GM18867 (cell line): ENCODE results near the gene SLC7A5.
"Not testable (repeated sequence)": the region's sequence is repeated elsewhere in the genome, so short reads cannot be mapped to it uniquely, and the experiment has no call there.

Experiments
- ATAC-seq: cut with Tn5 transposase; IDR thresholded peaks from one replicate; pipeline ENCODE4 v1.9.1; 2021; ENCODE audit warnings: mild to moderate bottlenecking, moderate library complexity; ENCODE audit not compliant: unreplicated experiment

The SLC7A5 gene

DNA sequence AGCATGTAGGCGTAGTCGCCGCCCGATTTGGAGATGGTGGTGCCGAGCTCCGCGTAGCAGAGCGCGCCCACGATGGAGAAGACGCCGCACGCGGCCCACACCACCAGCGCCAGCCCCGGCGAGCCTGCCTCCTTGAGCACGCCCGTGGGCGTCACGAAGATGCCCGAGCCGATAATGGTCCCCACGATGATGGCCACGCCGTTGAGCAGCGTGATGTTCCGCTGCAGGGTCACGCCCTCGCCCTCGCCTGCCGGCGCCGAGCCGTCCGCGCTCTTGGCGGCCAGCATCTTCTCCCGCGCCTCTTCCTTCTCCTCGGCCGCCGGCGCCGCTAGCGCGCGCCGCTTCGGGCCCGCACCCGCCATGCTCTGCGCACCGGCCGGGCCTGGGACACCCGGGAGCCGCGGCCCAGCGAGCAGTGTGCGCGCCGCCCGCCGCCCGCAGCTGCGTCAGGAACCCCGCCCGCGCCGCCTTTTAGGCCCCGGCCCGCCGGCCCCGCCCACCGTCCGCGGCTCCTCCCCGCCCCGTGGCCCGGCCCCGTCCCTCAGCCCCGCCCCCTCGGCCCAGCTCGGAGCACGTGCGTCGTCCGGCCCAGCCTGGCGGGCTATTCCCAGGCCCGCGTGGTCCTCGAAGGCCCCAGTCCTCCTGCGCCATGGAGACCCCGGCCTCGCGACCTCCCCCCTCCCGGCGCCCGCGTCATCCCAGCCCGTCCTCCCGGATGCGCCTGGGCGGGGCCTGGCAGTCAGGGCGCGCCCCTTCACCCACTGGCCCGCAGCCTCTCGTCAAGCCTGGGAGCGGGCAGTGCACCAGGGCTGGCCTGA, at the start of gene SLC7A5:
Gene SLC7A5, minus strand, starts transcription at position 447 of the 818 bp plus-strand sequence. Its CDS starts 85 bp downstream, at position 362.
- peak; percentile 70 for ATAC-seq

GRCh38 chr16:87918338-87918737, 49.0 kb upstream of the SLC7A5 start:
- ATAC-seq = no peak

DNA sequence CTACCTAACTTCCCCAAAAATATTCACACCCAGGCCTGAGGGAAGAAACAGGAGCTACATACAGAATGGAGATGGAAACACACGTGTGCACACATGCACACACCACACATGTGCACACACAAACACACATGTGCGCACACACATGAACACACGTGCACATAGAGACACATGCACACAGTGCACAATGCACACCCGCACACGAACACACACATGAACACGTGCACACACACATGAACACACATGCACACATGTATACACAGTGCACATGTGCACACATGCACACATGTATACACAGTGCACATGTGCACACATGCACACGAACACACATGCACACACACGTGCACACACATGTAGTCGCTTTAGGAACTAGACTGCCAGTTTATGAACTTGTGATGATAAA, 48.2 kb upstream of the SLC7A5 start:
- ATAC-seq = no peak

- no peak for ATAC-seq
These were observed 45.5 kb upstream of the SLC7A5 start for GRCh38 chr16:87914812-87915211.

GRCh38 chr16:87914021-87914725, 44.9 kb upstream of the SLC7A5 start:
- ATAC-seq = not testable (repeated sequence)

- ATAC-seq = not testable (repeated sequence)
These were observed 43.4 kb upstream of the SLC7A5 start for GRCh38 chr16:87912691-87913090.

GRCh38 chr16:87911106-87911763, 41.9 kb upstream of the SLC7A5 start:
- ATAC-seq = not testable (repeated sequence)

DNA sequence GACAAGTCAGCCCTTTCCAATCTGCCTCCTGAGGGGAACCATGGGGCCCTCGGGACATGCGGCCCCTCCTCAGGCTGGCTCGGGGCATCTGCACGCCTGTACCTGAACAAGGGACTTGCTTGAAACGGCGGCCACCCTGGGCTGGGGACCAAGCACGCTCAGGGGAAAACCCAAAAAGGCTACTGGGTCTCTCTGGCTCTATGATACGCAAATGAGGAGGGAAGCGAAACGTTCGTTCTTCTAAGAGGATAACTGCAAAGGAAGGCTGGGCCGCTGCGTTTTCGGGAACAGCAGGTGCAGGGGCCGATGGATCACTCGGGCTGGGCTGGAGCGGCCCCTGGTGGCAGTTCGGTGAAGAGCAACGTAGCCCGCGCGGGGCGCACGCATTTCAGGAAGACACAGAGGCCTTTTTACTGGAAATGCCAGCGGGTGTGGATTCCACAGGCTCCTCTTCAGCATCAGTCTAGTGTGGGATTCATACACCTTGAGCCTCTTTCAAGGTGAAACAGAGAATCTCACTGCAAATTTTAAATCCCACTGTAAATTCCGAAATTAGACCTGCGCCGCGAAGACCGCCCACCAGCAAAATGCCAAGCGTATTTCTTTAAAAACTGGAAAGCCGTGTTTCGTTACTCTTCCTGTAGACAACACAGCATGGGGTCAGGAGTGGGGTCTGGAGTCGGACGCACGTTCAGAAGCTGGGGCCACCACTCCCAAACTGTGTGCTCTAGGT, 40.1 kb upstream of the SLC7A5 start:
- peak; percentile 64 for ATAC-seq

DNA sequence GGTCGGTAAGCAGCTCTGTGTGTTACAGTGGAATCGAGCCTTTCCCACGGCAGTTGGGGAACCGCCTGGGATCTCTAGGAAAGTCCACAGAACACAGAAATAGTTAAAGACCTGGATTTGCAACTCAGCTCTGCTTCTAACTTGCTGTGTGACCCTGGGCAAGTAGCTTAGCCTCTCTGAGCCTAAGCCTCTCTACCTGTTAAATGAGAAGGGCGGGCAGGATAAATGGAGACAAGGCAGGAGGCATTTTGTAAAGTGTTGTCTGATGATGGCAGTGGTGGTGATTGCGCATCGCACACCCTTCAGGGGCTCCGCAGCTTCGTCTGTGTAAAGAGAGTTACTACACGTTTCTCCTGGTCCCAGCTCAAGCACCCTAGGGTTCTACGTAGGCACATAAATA, 38.8 kb upstream of the SLC7A5 start:
- not testable (repeated sequence) for ATAC-seq

DNA sequence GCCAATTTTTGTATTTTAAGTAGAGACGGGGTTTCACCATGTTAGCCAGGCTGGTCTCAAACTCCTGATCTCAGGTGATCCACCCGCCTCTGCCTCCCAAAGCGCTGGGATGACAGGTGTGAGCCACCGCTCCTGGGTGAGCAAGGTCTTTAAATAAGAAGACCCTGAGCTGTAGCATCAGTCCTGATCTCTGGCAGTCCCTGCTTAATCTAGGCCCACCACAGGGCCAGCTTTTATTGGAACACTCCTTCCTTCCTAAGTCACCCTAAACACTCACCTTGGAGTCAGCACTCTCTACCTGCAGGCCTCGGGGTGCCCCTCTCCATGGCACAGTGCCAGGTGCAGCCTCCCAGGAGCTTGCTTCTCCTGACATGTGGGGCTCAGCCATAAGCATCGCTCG, 36.2 kb upstream of the SLC7A5 start:
- not testable (repeated sequence) for ATAC-seq

- not testable (repeated sequence) for ATAC-seq
These were observed 35.7 kb upstream of the SLC7A5 start for GRCh38 chr16:87904963-87905362.

GRCh38 chr16:87900489-87900888, 31.2 kb upstream of the SLC7A5 start:
- not testable (repeated sequence) for ATAC-seq

DNA sequence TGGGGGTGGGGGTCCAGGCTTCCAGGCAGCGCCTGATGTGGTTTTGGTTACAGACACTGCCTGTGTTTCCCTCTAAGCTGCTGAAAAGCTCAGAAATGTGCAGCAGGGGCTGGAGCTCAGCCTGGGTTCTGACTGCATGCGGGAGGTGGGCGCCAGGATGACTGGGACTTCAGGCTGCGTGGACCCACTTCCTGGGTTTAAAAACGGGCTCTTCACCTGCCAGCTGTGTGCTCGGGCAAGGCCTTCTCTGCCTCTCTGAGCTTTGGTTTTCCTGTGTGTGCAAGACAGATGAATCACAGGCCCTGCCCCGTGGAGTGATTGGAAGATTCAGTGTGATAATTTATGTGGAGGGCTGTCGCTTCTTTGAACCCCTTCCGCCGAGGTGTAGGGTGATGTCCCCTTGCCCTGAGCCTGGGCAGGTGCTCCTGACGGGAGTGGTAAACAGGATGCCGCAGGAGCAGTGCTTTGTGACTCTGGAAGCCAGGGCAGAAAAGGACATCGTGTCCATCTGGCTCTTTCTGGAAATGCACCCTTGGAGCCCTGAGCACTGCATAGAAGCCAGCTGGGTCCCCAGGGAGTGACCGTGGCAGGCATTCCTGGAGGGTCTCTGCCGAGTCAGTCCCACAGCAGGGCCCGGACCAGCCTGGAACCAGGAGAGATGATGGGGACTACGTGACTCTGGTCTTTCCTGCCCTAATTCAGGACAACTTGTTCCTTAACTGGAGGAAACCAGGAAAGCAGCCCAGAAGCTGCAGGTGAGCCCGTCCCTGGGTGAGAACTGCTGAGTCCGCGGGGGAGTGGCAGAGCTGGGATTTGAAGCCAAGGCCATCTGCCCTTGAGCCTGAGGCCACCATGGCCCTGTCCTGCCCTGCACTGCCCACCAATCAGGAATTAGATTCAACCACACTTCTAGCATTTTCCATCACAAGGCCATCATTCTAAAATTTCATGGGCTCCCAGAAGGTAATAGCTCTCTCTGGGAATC, 28.5 kb upstream of the SLC7A5 start:
- no peak for ATAC-seq

DNA sequence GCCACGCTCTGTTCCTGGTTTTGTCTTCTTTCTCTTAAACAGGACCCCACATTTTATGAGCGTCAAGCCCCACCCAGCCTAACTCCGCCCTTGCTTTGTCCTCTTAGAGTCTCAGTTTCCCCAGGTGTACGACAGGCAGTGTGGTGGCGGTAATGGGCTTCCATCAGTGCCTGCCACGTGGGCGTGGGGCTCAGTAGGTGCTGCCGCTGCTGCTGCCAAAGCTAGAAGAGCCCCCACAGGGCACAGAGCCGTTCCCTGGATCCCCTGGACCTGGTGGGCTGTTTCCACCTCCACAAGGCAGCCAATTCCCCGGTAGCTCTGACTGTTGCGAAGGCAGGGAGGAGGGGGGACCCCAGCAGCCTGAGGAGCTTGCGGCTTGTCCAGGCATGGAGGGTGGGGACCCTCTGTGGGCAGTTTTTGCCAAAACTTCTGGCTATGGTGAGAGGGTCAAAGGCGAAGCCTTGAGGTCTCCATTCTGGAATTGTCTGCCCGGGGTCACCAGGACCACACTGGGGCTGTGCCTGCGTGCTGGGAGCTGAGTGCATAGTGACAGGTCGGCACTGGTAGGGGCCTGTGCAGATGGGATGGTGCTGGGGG, 27.7 kb upstream of the SLC7A5 start:
- ATAC-seq = not testable (repeated sequence)

DNA sequence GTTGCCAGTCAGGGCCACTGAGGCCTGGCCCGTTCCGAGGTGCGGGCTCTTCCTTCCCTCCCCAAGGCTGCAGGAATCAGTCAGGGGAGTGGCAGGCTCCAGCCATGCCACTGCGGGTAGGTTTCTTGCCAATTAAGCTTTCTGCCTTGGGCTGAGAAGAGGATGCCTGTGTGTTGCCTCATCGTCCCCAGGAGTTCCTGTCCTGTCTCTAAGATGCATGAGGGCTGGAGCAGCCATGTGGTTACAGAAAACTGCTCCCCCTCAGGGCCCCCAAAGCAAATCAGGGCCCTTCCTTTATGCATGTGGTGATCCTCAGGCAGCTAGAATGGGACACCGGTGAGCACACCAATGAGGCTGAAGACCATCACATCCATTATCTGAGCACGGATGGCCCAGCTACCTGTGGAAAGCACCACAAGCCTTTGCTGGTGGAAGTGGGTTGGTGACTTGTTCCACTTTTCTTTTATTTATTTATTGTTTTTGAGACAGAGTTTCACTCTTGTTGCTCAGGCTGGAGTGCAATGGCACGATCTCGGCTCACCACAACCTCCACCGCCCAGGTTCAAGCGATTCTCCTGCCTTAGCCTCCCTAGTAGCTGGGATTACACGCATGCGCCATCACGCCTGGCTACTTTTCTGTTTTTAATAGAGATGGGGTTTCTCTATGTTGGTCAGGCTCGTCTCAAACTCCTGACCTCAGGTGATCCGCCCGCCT, 27.0 kb upstream of the SLC7A5 start:
- ATAC-seq = not testable (repeated sequence)

GRCh38 chr16:87895641-87896141, 26.4 kb upstream of the SLC7A5 start:
- peak; percentile 75 for ATAC-seq

- ATAC-seq = not testable (repeated sequence)
These were observed 24.7 kb upstream of the SLC7A5 start for GRCh38 chr16:87894005-87894404.

DNA sequence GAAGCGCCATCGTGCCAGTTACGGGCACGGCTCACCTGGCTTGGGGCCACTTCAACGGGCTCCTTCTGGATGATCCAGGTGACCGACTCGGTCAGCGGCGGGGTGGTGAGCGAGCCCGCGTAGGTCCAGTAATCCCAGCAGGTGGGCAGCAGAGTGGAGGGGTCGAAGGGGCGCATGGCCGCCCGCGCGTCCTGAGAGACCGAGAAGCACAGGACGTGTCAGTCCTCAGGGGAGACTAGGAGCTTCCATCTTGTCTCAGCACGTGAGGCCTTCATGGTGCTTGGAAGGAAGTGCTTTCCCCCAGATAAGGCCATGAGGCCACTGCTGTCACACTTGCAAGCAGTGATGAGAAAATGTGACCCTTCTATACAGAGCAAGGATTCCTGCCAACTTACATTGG, 22.5 kb upstream of the SLC7A5 start:
- no peak for ATAC-seq
